Inferior parietal cortex (tissue), 1 donor: ENCODE measurements around the gene TFEB.

Experiments
- DNase-seq: peaks from one replicate; pipeline ENCODE4 v3.0.0-alpha.2; 2016; ENCODE audit errors: extremely low spot score

TFEB gene

GRCh38 chr6:41653691-41654090 is 81.7 kb downstream of the TFEB start:
- no peak for DNase-seq

GRCh38 chr6:41652866-41653652 is 82.3 kb downstream of the TFEB start:
- DNase-seq, result no peak

- DNase-seq, result no peak
Measured at GRCh38 chr6:41651962-41652657, 83.3 kb downstream of the TFEB start.

- DNase-seq, result no peak
Measured at GRCh38 chr6:41651246-41651961, 84.0 kb downstream of the TFEB start.

GRCh38 chr6:41650120-41650519 is 85.3 kb downstream of the TFEB start:
- DNase-seq, result no peak

GRCh38 chr6:41649596-41649995 is 85.8 kb downstream of the TFEB start:
- DNase-seq, result no peak

GRCh38 chr6:41648921-41649320 is 86.5 kb downstream of the TFEB start:
- DNase-seq, result no peak

- DNase-seq, result no peak
Measured at GRCh38 chr6:41648070-41648585, 87.3 kb downstream of the TFEB start.

GRCh38 chr6:41647061-41647511 is 88.3 kb downstream of the TFEB start:
- no peak for DNase-seq

GRCh38 chr6:41646026-41646795 is 89.2 kb downstream of the TFEB start:
- DNase-seq, result no peak

GRCh38 chr6:41645007-41645618 is 90.3 kb downstream of the TFEB start:
- no peak for DNase-seq

- DNase-seq, result no peak
Measured at GRCh38 chr6:41644297-41644879, 91.0 kb downstream of the TFEB start.

GRCh38 chr6:41643899-41644269 is 91.5 kb downstream of the TFEB start:
- DNase-seq, result no peak

GRCh38 chr6:41642960-41643898 is 92.2 kb downstream of the TFEB start:
- DNase-seq, result no peak

- no peak for DNase-seq
Measured at GRCh38 chr6:41642090-41642959, 93.1 kb downstream of the TFEB start.

- DNase-seq, result no peak
Measured at GRCh38 chr6:41641352-41641925, 94.0 kb downstream of the TFEB start.

GRCh38 chr6:41640426-41640825 is 95.0 kb downstream of the TFEB start:
- DNase-seq, result no peak

GRCh38 chr6:41639809-41640371 is 95.5 kb downstream of the TFEB start:
- DNase-seq, result no peak
